Stimulated activated CD4-positive, alpha-beta T cell treated with anti-CD3 and anti-CD28 coated beads, Interleukin-2, amount 100 ng/mL, for 48 hours (primary cell): ENCODE measurements around the gene ABHD12.
"Not testable (repeated sequence)": the region's sequence is repeated elsewhere in the genome, so short reads cannot be mapped to it uniquely, and the experiment has no call there.

Experiments used
- DNase-seq, 2 donors: peaks; one replicate each; pipeline ENCODE4 v3.0.0-alpha.2; 2020

ABHD12 gene

DNA sequence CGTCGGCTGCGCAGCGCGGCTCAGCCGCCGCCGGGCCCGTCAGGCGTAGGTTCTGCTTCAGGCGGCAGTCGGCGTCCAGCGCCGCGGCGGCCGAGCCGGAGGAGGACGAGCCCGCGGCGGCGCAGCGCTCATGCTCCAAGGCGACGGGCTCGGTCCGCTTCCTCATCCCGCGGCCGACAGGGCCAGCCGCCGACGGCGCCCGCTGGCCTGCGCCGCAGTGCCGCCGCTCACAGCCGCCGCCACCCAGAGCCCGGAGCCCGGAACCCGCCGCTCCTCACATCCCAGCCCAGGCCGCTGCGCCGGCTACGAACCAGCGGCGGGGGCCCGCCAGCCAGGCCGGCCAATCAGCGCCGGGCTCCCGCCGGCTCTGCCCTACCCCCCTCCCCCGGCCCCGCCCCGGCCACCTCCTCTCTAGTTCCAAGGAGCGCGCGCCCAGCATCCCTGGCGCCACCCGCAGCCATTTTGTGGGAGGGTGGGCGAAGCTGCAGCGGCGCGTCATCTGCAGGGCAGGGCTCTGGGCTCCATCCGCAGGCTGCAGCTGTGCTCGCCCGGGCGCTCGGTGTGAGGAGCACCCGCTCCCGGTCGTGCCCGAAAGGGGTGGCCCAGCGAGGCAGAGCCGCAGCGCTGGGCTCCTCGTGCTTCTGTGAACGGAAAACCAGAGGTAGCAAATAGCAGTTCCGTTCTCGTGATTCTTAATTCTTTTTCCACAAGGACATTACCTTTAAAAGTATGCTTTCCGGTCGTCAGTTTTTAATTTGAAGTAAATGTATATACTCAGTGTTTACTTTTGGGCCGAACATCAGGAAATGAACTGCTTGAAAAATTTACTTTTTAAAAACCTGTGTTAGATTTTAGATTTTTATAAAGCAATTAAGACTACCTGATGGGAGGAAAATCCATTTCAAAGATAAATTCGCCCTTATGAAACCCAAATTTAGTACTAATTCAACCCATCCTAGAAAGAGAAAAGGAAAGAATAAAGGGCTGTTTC, at the start of gene ABHD12:
Gene ABHD12 (minus strand): TSS at position 298 of the 991 bp plus-strand sequence. CDS start 132 bp downstream, at position 166.
- peak; percentile 92 for DNase-seq

DNA sequence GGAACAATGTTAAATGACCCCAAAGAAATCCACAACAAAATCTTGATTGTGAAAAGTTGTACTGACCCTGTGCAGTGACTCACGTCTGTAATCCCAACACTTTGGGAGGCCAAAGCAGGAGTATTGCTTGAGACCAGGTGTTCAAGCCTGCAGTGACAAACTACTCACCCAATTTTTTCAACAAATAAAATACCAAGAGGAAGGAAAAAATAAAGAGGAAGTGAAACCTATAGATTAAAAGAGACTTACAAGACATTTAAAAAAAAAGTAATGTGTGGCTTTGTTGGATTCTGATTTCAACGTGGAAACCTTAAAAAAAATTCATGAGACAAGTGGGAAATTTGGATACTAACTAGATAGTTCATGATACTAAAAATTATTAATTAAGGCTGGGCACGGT, 48.7 kb upstream of the ABHD12 start:
- DNase-seq = no peak

DNA sequence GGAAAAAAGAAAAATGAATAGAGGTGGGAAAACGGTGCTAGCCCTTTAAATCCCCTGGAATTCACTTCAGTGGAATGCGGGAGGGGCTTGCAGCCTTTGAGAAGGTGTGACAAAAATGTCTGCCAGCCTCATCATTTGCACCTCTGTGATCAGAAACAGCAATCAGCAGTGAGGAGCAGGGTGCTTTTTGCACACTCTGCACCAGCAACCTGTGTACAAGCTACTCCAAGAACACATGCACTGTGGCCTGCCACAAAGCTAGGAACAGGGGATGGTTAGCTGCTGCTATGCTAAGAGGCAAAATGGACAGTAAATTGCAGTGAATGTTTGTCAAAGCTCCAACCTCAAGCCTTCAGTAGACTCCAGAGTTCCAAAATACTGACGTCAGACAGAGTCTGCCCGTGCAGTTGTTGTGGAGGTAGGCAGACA, 46.5 kb upstream of the ABHD12 start:
- DNase-seq = no peak

DNA sequence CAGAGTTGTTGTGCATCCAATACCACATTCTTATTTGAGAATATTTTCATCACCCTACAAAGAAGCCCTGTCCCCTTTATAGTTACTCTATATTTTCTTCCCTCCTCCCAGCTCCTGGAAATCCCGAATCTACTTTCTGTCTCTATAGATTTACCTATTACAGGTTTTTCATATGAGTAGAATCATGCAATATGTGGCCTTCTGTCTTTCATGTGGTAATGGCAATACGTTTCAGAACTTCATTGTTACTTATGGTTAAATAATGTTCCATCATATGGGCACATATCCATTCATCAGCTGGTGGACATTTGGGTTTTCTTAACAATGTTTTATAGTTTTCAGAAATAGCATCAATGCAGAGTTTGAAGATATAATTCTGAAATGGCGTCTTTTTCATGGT, 33.9 kb upstream of the ABHD12 start:
- DNase-seq = no peak

DNA sequence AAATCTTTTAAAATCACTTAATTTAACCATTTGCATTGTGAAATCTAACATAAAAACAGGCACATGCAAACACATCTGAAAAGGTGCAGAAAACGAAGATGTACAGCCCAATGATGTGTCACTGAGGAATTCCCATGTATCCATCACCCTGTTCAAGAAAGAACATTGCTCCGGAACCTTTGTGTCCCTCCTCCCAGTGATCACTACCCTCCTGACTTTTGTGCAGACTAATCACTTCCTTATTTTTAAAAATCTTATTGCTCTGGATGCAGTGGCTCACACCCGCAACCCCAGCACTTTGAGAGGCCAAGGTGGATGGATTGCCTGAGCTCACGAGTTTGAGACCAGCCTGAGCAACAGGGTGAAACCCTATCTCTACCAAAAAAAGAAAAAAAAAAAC, 31.4 kb upstream of the ABHD12 start:
- no peak for DNase-seq

DNA sequence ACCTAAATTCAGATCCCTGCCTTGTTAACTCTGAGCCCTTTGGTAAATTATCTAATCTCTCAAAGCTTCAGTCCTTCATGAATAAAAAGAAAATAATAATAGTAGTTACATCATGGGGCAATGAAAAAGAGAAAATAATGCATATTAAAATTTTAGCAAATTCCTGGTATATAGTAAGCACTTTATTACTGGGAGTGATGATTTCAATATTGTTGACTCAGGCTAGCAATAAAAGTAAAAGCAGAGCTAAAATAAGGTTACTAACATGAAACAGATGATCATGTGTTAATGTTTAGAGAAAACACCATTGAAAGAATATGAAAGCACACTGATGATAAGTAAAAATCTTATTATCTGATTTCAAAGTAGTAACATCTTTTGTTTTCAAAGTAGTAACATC, 30.5 kb upstream of the ABHD12 start:
- DNase-seq = no peak

DNA sequence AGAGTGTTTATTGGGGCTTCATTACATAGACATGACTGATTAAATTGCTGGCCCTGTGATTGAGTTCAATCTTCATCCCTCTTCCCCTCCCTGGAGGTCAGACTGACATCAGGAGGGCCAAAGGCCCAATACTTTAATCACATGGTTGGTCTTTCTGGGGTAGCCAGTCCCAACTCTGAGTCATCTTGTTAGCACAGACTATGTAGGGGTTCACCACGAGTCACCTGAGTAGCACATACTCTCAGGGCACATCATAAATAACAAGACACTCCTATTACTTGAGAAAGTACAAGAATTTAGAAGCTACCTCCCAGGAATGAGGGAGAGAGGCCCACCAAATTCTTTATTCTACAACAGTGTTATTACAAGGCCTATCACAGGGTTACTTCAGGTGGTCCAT, 28.1 kb upstream of the ABHD12 start:
- no peak for DNase-seq

DNA sequence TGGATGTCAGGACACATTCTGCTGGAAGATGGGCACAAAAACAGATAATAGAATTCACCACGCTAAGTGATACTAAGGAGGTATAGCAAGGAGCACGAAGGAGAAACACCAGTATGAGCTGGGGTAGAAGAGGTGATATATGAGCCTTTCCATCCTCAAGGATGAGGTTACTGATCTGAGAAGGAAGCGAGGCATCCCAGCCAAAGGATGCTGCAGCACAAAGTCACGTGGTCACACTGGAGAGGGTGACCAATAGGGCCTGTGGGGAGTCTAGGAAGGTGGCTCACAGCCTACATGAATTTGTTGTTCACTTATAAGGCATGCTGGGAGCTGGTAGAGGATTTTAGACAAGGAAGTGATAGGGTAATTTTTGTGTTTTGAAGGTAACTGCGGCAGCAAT, 18.3 kb upstream of the ABHD12 start:
- DNase-seq = no peak

DNA sequence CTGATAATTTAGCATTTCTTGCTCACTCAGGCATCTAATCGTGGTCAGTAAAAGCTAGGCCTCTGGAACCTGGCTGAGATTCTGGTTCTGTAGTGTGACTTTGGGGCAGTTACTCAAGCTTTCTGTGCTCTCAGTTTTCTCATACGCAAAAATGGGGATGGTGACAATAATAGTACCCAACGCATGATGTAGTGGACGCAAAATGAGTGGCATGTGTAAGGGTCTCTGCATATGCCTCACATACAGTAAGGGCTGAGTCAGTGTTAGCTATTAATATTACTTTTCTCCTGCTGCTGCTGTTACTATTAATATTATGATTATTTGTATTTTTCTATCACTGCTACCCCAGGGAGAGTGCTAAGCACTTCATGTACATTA, 17.5 kb upstream of the ABHD12 start:
- DNase-seq = no peak

DNA sequence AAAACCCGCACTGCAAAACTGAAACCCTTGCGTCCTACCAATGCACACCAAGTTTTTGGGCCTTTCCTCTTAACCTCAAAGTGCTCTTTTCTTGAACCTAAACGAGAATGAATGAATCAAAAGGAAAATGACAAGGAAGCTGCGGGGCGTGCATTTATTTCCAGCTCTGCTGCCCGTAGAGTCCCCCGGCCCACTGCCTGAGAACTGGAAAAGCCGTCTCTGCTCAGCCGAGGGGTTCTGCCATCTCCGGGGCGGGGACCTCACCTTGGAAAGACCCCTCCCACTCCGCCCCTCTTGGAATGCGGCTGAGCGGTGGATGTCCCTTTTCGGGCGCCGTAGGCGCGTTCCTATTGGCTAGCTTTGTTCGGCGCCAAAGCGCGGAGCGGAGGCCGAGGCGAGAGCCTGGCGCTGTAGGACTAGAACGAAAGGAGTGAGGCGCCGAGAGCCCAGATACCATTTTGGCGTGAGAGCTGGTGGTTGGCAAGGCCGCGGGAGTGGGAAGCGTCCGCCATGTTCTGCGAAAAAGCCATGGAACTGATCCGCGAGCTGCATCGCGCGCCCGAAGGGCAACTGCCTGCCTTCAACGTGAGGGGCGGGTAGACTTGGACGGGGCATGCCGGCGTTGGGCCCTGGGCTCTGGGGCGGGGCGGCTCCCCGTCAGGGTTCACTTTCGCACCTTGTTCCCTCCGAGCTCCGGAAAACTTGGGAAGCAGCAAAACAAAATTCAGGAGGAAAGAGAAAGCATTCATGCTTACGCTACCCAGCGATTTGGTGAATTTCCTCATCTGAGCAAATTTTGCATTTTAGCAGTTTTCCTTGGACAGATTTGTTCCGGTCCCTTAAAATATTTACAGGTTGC, 16.9 kb upstream of the ABHD12 start, which contains the start of gene GINS1:
Gene GINS1 (plus strand): TSS at position 363 of the 859 bp plus-strand sequence. CDS start 148 bp downstream, at position 511.
- peak; percentile 85 to 87 for DNase-seq

DNA sequence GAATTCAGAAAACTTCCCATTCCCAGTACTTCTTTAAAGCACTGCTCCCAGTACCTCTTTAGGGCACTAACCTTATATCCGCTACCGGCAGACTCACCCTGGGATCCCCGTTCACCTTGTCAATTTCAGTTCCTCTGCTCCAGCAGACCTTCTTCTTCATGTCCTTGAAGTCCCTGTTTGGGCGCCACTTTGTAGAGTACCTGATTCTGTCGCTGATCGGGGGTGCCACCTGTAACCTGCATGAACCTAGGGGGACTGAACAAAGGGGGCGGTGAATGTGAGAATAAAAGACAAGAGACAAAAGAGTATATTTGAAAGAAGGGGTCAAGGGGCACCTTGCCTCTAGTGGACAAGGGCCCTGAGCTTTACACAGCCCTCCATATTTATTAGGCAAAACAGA, 11.9 kb upstream of the ABHD12 start:
- no peak for DNase-seq

DNA sequence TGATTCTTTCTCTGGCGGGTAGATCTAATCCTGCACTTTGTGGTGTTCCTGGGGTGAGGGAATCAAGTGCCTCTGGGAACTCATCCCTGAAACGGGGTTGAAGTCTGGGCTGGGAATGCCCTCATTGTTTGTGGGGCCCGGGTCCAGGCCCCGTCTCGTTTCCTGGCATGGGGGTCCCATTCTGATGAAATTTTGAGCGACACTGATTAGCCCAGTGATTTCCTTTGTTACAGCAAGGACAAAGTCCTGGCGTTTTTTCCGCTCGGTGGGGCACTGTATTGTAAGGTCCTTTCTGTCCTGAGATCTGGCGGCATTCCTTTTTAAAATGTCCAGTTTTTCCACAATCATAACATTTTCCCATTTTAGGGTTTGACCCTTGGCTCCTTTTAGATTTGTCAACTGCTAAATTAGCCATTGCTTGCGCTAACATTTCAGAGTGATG, 9.7 kb upstream of the ABHD12 start:
- DNase-seq = not testable (repeated sequence)

DNA sequence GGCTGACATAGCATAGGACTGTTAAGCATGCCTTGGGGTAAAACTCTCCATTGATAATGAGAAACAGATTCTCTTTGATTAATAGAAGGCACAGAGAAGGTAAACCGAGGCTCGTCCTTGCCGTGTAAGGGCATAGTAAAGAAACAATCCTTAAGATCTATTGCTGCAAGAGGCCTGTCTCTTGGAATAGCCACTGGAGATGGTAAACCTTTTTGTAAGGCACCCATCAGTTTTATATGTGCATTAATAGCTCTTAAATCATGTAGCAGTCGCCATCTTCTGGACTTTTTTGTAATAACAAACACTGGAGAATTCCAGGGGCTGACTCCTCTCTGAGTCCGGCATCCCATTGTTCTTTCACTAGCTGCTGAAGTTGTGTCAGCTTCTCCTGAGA, 8.4 kb upstream of the ABHD12 start:
- DNase-seq = no peak

DNA sequence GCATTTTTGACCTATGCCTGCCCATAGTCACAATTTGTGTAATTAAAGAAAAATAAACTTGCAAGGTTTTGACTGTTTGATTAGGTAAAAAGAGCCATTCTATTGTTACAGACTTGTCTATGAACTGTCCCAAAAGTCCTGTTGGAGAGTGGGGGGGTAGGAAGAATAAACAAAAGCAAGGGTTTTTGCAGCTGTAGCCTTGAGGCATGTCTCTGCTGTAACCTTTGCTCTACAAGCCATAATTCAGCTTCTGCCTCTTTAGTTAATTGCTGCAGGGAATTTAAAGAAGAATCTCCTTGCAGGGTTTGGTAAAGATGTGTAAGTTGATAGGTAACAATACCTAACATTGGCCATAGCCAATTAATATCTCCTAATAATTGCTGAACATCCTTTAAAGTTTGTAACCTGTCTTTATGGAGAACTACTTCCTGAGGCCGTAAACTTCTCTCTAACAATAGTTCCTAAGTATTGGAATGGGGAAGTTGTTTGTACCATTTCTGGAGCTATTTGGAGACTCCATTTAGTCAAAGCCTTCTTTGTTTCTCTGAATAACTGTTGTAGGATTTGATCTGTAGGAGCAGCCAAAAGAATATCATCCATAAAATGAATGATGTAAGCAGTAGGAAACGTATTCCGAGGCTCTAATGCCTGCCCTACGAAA, 7.9 kb upstream of the ABHD12 start:
- DNase-seq = no peak

DNA sequence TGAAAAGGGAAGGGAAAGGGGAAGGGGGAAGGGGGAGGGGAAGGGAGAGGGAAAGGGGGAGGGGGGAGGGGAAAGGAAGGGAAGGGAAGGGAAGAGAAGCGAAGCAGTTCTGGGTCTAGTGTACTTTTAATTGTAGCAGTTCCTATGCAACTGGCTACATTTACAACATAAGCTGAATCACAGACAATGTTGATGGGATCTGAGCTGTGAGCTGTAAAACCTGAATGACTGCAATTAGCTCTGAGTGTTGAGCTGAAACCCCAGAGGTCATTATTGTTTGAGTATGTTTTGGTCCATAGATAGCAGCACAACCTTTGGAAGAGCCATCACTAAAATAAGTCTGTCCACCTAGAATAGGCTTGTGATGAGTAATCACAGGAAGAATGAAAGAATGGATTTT, 7.2 kb upstream of the ABHD12 start:
- DNase-seq = no peak

DNA sequence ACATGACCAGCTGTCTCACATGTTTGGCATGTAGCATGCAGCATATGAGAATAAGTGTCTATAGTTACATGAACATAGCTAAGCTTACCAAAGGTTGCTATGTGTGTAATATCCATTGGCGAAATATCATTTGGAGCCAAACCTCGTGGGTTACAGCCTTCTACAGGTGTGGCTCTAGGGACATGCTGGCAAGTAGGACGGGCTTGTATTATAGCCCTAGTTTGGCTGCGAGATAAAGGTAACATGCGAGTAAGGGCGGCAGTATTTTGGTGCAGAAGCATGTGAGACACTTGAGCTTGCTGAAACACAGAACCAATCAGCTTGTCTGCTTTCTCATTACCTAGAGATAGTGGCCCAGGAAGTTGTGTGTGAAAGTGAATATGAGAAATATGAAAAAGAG, 6.5 kb upstream of the ABHD12 start:
- DNase-seq = no peak

DNA sequence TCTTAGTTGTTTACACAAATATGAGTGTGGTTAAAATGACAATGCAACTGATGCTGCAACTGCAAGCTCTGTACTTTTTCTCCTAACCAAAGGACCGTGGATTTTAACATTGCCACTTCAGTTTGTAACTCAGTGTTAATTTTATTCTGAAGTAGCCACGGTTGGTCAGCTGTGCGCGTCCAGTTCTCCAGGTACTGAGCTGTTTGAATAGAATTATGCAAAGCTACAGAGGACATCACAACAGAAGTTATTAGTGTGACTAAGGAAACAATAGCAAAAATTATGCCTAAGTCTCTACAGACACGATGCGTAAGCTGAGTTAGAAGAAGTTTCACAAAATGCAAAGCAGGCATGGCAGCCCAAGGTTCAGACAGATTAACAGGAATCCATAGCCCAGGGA, 4.4 kb upstream of the ABHD12 start:
- no peak for DNase-seq

DNA sequence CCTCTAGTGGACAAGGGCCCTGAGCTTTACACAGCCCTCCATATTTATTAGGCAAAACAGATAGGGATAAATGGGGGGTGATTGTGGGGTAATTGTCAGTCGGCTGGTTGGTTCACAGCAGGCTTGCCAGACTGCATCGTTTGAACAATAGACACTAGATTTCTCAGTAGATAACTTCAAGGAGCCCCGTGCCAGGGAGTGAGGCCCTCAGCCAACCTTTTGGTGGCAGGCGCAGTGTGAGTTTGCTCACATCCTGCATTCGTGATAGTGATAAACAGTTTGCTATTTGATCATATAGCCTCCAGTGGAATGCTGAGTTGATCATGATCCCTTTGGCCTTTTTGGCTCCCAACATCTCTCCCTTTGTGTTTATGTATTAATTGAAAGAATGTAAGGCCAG, 3.6 kb upstream of the ABHD12 start:
- no peak for DNase-seq

DNA sequence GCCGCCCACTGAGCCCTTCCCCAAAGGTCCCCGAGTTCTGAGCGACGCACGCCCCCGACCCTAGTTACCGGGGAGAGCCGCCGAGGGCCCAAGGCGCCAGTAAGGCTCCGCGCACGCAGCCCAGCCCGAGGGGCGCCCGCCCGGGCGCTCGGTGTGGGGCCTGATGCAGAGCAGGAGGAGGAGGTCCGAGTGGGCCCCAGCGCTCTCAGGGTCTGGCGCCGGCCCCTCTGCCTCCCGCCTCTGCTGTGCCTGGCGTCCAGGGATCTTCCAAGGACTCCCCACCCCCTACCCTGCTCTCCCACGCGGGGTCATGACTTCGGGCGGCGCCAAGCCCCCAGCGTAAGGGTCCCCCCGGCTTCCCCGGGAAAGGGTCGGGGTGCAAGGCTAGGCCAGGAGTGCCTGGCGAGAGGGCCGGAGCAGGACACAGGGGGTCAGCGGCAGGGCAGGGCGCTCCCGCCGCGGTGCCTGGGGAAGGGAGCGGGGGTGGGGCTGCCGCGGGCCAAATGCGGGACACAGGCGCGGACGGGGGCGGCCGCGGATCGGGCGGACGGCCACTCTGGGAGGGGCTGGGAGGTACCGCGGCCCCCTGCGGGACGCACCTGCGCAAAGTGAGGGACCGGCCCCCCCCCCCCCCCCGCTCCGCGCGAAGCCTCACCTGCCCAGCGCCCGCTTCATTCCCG, 637 bp downstream of the ABHD12 start:
- DNase-seq = peak in 1 of 2 donors; percentile 18

DNA sequence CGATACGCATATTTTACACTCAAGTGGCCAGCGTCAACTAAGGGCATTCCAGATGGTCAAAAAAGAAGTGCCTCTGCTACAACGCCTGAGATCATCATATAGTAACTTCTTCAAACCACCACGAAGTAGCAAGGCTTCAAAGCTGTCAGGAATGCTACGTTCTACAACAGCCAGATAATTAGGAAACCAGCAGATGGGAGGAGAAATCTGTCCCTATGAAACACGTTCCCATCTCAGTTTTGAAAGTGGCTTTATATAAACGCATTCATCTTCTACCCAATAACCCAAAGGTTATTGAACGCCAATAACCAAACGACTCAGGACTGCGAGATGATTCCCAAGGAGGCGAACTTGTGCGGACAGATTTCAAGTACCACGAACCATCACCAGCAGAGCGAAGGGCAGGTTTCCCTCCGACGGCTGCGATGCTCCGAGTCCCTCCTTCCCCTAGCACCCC, 1.2 kb downstream of the ABHD12 start:
- DNase-seq = no peak

DNA sequence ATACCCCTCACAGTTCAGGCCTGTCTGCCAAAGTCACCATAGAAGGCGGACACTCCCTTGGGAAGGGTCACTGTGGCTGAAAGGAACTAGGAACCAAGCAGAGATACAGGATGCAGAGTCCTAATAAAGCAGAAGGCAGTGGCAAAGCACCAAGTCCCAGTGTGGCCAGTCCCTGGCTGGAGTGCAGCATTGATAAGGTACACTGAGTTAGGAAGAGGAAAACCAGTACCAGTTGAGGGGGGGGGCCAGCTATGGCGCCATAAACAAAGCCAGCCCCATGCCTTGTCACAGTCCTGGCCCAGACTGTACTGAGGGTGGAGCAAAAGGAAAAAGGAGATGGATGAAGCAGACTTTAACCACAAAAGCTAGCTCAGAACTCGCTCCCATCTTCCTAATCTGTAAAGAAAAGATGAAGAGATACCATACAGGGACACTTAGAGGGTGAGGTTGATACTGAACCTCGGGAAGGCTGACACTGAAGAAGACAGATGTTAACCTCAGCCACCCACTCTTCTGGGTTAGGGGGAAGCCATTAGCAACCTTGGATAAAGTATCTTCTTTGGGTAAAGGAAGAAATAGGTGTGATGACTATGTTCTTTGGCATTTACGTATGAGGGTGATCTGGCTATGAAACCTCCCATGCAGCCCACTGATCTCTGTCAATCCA, 7.8 kb downstream of the ABHD12 start:
- DNase-seq = no peak
